ENCODE data around the gene SENP7. TPM values are rescaled to one million over a fixed set of nuclear protein-coding genes. Genes with fewer than 3 reads are reported as not detected.

SENP7 gene
- total RNA-seq, 1 donor from 2014 or later: 18.2 TPM

DNA sequence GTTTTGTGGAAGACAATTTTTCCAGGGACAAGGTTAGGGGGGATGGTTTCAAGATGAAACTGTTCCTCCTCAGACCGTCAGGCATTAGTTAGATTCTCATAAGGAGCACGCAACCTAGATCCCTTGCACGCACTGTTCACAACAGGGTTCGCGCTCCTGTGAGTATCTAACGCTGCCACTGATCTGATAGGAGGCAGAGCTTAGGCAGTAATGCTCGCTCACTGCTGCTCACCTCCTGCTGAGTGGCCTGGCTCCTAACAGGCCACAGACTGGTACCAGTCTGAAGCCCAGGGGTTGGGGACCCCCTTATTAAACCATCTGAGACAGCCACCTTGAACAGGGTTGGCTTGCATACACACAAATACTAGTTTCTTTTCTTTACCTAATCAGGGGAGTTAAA, 179.1 kb downstream of the SENP7 start:
- TF ChIP-seq CTCF (IDR thresholded peaks at IDR 0.05): no peak
- H3K4me3 ChIP-seq: no peak overlapping the region
- H3K27ac ChIP-seq: no peak overlapping the region
- no peaks in the 10 kb centered on the region for H3K27me3 ChIP-seq (ENCODE audit: low read depth)
- H3K36me3 ChIP-seq: peaks cover 35% of the 10 kb centered on the region
- ATAC-seq: no peak
- intact Hi-C loops (cut with DNase I): no loop called here
- H3K9me3 ChIP-seq: no peaks in the 10 kb centered on the region
- no peaks in the 10 kb centered on the region for H3K4me1 ChIP-seq
- no peak for DNase-seq

DNA sequence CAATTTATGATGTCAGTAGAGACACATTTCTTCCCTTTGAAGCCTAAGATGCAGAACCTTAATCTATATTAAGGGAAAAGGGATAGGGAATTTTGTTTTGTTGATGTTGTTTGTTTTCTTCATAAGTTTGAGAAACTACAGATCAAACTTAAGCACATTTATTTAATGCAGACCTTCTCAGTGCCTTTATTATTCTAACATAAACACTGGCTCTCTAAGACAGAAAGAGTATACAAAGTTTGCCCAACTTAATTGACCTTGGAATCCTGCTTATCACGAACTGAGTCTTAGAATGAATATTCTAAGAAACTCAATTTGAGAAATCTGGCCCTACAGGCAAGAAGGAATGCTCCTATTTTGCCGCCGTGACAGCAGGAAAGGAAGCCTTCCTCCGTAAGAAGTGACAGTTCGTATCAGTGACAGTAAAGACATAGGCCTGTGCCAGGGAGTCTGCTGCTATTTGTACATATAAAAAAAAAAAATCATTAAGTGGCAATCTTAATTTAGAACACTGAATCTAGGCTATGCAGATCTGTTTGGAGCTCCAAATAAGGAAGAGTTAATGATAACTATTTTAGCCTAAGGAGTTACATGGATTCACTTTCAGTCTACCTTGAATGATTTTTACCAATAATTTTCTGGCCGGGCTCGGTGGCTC, 183.9 kb downstream of the SENP7 start:
- no peak for ATAC-seq
- peaks cover 51% of the 10 kb centered on the region for H3K36me3 ChIP-seq

GRCh38 chr3:101325393-101326134, 187.4 kb downstream of the SENP7 start:
- H3K27me3 ChIP-seq (ENCODE audit: low read depth): no peaks in the 10 kb centered on the region
- no peaks in the 10 kb centered on the region for H3K9me3 ChIP-seq
- TF ChIP-seq CTCF (IDR thresholded peaks at IDR 0.05): no peak
- intact Hi-C loops (cut with DNase I): no loop called here
- H3K27ac ChIP-seq: no peak overlapping the region
- DNase-seq (no peak), ATAC-seq (no peak)
- no peak overlapping the region for H3K4me3 ChIP-seq
- H3K36me3 ChIP-seq: peaks cover 38% of the 10 kb centered on the region
- H3K4me1 ChIP-seq: no peaks in the 10 kb centered on the region

More for the DNA sequence above, 183.9 kb downstream of the SENP7 start:
- no peak for TF ChIP-seq CTCF (IDR thresholded peaks at IDR 0.05)
- Histone ChIP-seq H3K9me3 (no peaks in the 10 kb centered on the region), H3K27me3 (ENCODE audit: low read depth) (no peaks in the 10 kb centered on the region), H3K27ac (no peak overlapping the region), H3K4me1 (no peaks in the 10 kb centered on the region), H3K4me3 (no peak overlapping the region)
- intact Hi-C loops (cut with DNase I): no loop called here
- no peak for DNase-seq

GRCh38 chr3:101320475-101320874, 192.5 kb downstream of the SENP7 start, which contains the start of gene IMPG2:
Gene IMPG2, minus strand, starts transcription at chr3:101320575. Its CDS starts 203 bp downstream, at chr3:101320372.
- intact Hi-C loops (cut with DNase I): no loop called here
- no peak for DNase-seq
- no peaks in the 10 kb centered on the region for H3K4me1 ChIP-seq
- no peak within 1 kb of the TSS for H3K27ac ChIP-seq
- ATAC-seq: no peak
- peaks cover 2% of the 10 kb centered on the region for H3K36me3 ChIP-seq
- TF ChIP-seq CTCF (IDR thresholded peaks at IDR 0.05): no peak
- no peaks in the 10 kb centered on the region for H3K9me3 ChIP-seq
- H3K4me3 ChIP-seq: no peak within 1 kb of the TSS
- no peaks in the 10 kb centered on the region for H3K27me3 ChIP-seq (ENCODE audit: low read depth)

- Histone ChIP-seq H3K36me3 (no peaks in the 10 kb centered on the region), H3K4me3 (no peak overlapping the region), H3K27me3 (ENCODE audit: low read depth) (no peaks in the 10 kb centered on the region), H3K4me1 (no peaks in the 10 kb centered on the region), H3K27ac (no peak overlapping the region), H3K9me3 (no peaks in the 10 kb centered on the region)
- TF ChIP-seq CTCF (IDR thresholded peaks at IDR 0.05): no peak
- ATAC-seq: no peak
- intact Hi-C loops (cut with DNase I): no loop called here
- DNase-seq: no peak
Observed at GRCh38 chr3:101319531-101319930, 193.5 kb downstream of the SENP7 start.

Measured in lower lobe of right lung (tissue), 2 donors.